DMS79 treated with DMSO at 0.1 percent for 48 hours (cell line): ENCODE measurements around the gene ADAMTSL2.
A peak's percentile ranks its signal among the peaks of the same experiment; 100 is the strongest.

ENCODE experiments used
- DNase-seq: peaks from one replicate; lab custom pipeline; 2025; lab: John Stamatoyannopoulos, UW

Gene ADAMTSL2

GRCh38 chr9:133606708-133607025, 72.2 kb downstream of the ADAMTSL2 start:
- DNase-seq = peak; percentile 57

GRCh38 chr9:133607381-133607780, 72.9 kb downstream of the ADAMTSL2 start:
- no peak for DNase-seq

- DNase-seq = no peak
Observed at GRCh38 chr9:133607976-133608375, 73.5 kb downstream of the ADAMTSL2 start.

- no peak for DNase-seq
Observed at GRCh38 chr9:133608382-133608781, 73.9 kb downstream of the ADAMTSL2 start.

- DNase-seq = no peak
Observed at GRCh38 chr9:133608889-133609288, 74.4 kb downstream of the ADAMTSL2 start.

GRCh38 chr9:133609311-133610098, 75.0 kb downstream of the ADAMTSL2 start, which contains the start of gene FAM163B:
TSS of gene FAM163B (minus strand) at chr9:133609389. CDS start at chr9:133580223, 29,166 bp downstream.
- DNase-seq = peak; percentile 59

- peak; percentile 90 for DNase-seq
Observed at GRCh38 chr9:133610845-133611244, 76.3 kb downstream of the ADAMTSL2 start.

- DNase-seq = no peak
Observed at GRCh38 chr9:133612051-133612450, 77.5 kb downstream of the ADAMTSL2 start.

GRCh38 chr9:133612816-133613215, 78.3 kb downstream of the ADAMTSL2 start:
- DNase-seq = peak; percentile 80

- no peak for DNase-seq
Observed at GRCh38 chr9:133613432-133613831, 78.9 kb downstream of the ADAMTSL2 start.

- no peak for DNase-seq
Observed at GRCh38 chr9:133614056-133614455, 79.6 kb downstream of the ADAMTSL2 start.

GRCh38 chr9:133614678-133615077, 80.2 kb downstream of the ADAMTSL2 start:
- DNase-seq = no peak

GRCh38 chr9:133615186-133615585, 80.7 kb downstream of the ADAMTSL2 start:
- peak; percentile 46 for DNase-seq

- no peak for DNase-seq
Observed at GRCh38 chr9:133615606-133616188, 81.2 kb downstream of the ADAMTSL2 start.

- no peak for DNase-seq
Observed at GRCh38 chr9:133616643-133617405, 82.3 kb downstream of the ADAMTSL2 start.

- no peak for DNase-seq
Observed at GRCh38 chr9:133618726-133619125, 84.2 kb downstream of the ADAMTSL2 start.

GRCh38 chr9:133619791-133620190, 85.3 kb downstream of the ADAMTSL2 start:
- DNase-seq = no peak

- no peak for DNase-seq
Observed at GRCh38 chr9:133621725-133622267, 87.3 kb downstream of the ADAMTSL2 start.

- no peak for DNase-seq
Observed at GRCh38 chr9:133622555-133622954, 88.1 kb downstream of the ADAMTSL2 start.
